ENCODE results near the gene ST3GAL5.

Gene ST3GAL5

DNA sequence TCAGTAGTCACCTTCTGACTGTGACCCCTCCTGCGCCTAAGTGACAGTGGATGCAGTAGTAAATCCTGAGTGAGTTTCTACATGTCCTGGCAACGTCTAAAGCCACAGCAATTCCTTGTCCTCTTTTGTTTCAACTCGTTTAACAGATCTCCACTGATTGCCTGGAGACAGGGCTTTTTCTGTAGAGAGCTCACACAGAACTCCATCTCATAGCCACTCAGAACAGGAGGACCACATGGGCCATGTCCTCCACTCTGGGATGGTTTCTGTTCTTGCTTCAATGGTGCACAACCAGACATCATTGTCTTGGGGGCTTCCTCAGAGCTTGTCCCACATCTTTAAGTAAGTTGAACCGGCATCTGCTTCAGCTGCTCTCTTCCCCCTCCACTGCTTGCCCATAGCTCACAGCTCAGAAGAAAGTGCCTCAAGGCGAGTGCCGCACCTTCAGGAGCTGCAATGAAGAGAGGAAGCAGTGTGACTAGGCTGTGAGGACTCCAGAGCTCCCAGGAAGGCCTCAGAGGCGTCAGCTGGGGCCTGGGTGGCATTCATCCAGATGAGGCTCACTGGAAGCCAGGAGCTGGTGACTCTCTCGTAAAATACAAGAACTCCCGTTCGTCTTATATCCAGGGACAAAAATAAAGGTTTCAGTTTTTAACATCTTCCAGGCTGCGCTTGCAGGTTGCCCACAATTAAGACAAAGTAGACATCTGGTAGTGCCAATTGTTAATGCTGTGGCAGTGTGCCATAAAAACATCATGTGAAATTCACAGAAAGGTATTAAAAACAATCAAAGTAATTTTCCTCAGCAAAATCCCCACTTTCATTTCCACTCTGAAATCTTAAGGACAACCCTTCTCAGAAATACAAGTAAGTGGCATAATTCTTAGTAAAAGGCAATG, 37.3 kb downstream of the ST3GAL5 start:
- Histone ChIP-seq H3K4me3 (replicated peaks; ENCODE audit: insufficient read depth, low read length) (no peak overlapping the region), H3K27ac (replicated peaks) (no peak overlapping the region)
- no peak for DNase-seq (ENCODE audit: low read depth in 1 of 2, low spot score in 1 of 2)

DNA sequence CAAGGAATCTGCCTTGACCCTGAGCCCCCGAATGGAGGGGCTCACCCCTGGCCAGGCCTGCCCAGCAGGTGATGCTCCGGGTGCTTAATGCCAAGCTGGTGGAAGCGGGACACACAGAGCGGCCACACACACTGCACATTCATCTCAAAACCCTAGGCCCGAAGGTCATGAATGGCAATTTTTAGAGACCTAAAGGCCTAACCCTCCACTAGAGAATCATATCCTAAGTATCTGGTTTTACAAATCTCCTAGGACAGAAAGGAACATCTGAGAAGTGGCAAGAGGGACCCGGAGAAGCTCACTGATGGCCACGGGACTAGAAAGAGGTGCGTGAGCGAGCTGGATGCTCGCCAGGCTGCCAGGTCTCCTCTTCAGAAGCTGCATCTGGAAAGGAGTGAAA, 38.3 kb downstream of the ST3GAL5 start:
- H3K27ac ChIP-seq (replicated peaks), result no peak overlapping the region
- TF ChIP-seq, protein P1, sequence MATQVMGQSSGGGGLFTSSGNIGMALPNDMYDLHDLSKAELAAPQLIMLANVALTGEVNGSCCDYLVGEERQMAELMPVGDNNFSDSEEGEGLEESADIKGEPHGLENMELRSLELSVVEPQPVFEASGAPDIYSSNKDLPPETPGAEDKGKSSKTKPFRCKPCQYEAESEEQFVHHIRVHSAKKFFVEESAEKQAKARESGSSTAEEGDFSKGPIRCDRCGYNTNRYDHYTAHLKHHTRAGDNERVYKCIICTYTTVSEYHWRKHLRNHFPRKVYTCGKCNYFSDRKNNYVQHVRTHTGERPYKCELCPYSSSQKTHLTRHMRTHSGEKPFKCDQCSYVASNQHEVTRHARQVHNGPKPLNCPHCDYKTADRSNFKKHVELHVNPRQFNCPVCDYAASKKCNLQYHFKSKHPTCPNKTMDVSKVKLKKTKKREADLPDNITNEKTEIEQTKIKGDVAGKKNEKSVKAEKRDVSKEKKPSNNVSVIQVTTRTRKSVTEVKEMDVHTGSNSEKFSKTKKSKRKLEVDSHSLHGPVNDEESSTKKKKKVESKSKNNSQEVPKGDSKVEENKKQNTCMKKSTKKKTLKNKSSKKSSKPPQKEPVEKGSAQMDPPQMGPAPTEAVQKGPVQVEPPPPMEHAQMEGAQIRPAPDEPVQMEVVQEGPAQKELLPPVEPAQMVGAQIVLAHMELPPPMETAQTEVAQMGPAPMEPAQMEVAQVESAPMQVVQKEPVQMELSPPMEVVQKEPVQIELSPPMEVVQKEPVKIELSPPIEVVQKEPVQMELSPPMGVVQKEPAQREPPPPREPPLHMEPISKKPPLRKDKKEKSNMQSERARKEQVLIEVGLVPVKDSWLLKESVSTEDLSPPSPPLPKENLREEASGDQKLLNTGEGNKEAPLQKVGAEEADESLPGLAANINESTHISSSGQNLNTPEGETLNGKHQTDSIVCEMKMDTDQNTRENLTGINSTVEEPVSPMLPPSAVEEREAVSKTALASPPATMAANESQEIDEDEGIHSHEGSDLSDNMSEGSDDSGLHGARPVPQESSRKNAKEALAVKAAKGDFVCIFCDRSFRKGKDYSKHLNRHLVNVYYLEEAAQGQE (IDR thresholded peaks at IDR 0.05; ENCODE audit: insufficient replicate concordance, low read depth), result no peak
- no peak for TF ChIP-seq POLR2AphosphoS5 (IDR thresholded peaks at IDR 0.05; ENCODE audit: low read depth)
- TF ChIP-seq SPI1 (IDR thresholded peaks at IDR 0.05; ENCODE audit: borderline replicate concordance, low read depth), result no peak
- no peak for TF ChIP-seq GABPA (IDR thresholded peaks at IDR 0.05; ENCODE audit: low read depth)
- TF ChIP-seq, protein P2, sequence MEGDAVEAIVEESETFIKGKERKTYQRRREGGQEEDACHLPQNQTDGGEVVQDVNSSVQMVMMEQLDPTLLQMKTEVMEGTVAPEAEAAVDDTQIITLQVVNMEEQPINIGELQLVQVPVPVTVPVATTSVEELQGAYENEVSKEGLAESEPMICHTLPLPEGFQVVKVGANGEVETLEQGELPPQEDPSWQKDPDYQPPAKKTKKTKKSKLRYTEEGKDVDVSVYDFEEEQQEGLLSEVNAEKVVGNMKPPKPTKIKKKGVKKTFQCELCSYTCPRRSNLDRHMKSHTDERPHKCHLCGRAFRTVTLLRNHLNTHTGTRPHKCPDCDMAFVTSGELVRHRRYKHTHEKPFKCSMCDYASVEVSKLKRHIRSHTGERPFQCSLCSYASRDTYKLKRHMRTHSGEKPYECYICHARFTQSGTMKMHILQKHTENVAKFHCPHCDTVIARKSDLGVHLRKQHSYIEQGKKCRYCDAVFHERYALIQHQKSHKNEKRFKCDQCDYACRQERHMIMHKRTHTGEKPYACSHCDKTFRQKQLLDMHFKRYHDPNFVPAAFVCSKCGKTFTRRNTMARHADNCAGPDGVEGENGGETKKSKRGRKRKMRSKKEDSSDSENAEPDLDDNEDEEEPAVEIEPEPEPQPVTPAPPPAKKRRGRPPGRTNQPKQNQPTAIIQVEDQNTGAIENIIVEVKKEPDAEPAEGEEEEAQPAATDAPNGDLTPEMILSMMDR (IDR thresholded peaks at IDR 0.05; ENCODE audit: insufficient read depth, low read length), result no peak
- no peaks in the 10 kb centered on the region for H3K27me3 ChIP-seq (ENCODE audit: insufficient read depth, poor library complexity, severe bottlenecking)
- no peak for DNase-seq (ENCODE audit: low read depth in 1 of 2, low spot score in 1 of 2)
- H3K4me3 ChIP-seq (replicated peaks; ENCODE audit: insufficient read depth, low read length), result no peak overlapping the region

More for the DNA sequence above, 37.3 kb downstream of the ST3GAL5 start:
- H3K27me3 ChIP-seq (ENCODE audit: insufficient read depth, poor library complexity, severe bottlenecking), result no peaks in the 10 kb centered on the region
- TF ChIP-seq, protein P1 (IDR thresholded peaks at IDR 0.05; ENCODE audit: insufficient replicate concordance, low read depth), result no peak
- TF ChIP-seq POLR2AphosphoS5 (IDR thresholded peaks at IDR 0.05; ENCODE audit: low read depth) (no peak), GABPA (IDR thresholded peaks at IDR 0.05; ENCODE audit: low read depth) (no peak), SPI1 (IDR thresholded peaks at IDR 0.05; ENCODE audit: borderline replicate concordance, low read depth) (no peak)
- TF ChIP-seq, protein P2 (IDR thresholded peaks at IDR 0.05; ENCODE audit: insufficient read depth, low read length), result no peak

DNA sequence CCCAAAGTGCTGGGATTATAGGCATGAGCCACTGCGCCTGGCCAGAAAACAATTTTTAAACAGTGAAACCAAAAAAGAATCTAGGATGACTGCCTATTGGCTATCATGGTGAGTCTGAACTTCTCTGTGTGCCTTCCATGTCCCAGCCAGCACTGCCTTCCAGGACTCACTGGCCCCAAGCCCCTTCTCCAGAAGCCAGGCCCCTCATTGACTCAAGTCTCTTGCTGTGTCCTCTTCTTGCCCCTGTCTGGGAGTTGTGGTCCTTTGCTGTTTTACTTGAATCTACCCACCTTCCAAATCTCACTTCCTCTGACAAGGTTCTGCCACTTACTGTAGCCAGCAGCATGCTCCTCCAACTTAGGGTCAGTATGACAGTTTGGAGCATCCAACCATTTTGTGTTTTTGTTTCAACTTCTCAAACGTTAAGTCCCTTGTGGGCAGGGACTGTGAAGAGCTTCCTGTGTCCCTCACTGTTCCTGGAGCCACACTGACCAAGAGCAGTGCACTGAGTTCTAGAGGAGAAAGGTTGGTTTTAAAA, 41.7 kb downstream of the ST3GAL5 start:
- H3K4me3 ChIP-seq (replicated peaks; ENCODE audit: insufficient read depth, low read length), result no peak overlapping the region
- DNase-seq (ENCODE audit: low read depth in 1 of 2, low spot score in 1 of 2), result no peak
- TF ChIP-seq SPI1 (IDR thresholded peaks at IDR 0.05; ENCODE audit: borderline replicate concordance, low read depth) (no peak), GABPA (IDR thresholded peaks at IDR 0.05; ENCODE audit: low read depth) (no peak), POLR2AphosphoS5 (IDR thresholded peaks at IDR 0.05; ENCODE audit: low read depth) (no peak)
- TF ChIP-seq, protein P1 (IDR thresholded peaks at IDR 0.05; ENCODE audit: insufficient replicate concordance, low read depth), result no peak
- TF ChIP-seq, protein P2 (IDR thresholded peaks at IDR 0.05; ENCODE audit: insufficient read depth, low read length), result no peak
- H3K27me3 ChIP-seq (ENCODE audit: insufficient read depth, poor library complexity, severe bottlenecking), result no peaks in the 10 kb centered on the region
- no peak overlapping the region for H3K27ac ChIP-seq (replicated peaks)

Data from HL-60 (cell line).